Measurements from ENCODE around the gene OSBPL10.

OSBPL10 gene

DNA sequence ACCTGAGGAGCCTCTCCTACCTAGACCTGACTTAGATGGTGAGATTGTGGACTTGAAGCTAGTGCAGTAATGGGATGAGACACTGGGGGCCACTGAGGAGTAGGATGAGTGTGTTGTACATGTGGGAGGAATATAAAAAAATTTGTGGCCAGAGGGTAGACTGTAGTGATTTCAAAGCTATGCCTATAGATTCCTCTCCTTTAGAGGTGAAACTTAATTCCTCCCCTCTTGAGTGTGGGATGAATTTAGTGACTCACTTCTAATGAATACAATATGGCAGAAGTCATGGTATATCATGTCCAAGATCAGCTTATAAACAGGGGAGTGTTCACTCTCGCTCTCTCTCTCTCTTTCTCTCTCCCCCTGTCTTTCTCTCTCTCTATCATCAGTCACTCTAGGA is 7.2 kb upstream of the OSBPL10 start:
- DNase-seq (ENCODE audit: low spot score), result no peak

- DNase-seq (ENCODE audit: low spot score), result no peak
Measured at GRCh38 chr3:31985831-31986230, 4.8 kb upstream of the OSBPL10 start.

- no peak for DNase-seq (ENCODE audit: low spot score)
Measured at GRCh38 chr3:31984321-31984720, 3.3 kb upstream of the OSBPL10 start.

DNA sequence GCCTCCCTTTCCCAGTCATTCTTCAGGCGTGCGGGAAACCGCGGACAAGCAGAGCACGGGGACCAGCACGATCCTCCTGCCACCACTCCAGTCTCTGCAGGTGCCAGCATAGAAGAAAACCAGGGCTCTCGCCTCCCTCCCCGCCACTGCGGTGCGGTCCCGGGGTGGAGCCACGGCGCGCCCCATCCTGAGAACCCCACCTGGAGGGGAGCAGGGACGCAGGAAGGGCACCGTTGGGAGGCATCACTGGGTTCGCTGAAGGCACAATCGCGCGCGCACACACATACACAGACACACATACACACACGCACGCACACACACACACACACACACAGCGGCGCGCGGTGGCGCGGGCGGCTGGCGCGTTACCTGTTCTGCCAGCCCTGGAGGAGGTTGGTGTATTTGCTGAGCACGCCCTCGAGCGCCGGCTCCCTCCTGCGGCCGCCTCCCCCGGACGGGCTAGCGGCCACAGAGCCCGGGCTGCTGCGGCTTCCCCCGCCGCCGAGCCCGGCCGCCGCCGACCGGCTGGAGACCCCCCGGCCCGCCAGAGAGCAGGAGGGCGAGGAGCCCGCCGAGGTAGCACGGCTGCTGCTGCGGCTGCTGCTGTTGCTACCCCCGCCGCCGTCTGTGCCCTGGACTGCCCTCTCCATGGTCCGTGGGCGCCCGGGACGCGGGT is 394 bp downstream of the OSBPL10 start:
- DNase-seq (ENCODE audit: low spot score), result no peak

- no peak for DNase-seq (ENCODE audit: low spot score)
Measured at GRCh38 chr3:31979001-31979697, 1.9 kb downstream of the OSBPL10 start.

- DNase-seq (ENCODE audit: low spot score), result no peak
Measured at GRCh38 chr3:31978553-31978952, 2.5 kb downstream of the OSBPL10 start.

- no peak for DNase-seq (ENCODE audit: low spot score)
Measured at GRCh38 chr3:31977736-31978135, 3.3 kb downstream of the OSBPL10 start.

DNA sequence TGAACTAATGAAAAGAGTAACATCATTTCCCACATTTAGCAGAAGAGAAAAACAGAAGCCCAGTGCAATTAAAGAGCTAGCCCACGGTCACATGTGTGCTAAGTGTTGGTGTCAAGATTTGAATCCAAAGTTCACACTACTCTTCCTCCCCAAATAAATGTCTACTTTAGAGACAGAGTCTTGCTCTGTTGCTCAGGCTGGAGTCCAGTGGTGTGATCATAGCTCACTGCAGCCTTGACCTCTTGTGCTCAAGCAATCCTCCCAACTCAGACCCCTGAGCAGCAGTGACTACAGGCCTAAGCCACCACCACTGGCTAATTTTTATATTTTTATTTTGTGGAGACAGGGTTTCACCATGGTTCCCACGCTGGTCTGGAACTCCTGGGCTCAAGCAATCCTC is 4.8 kb downstream of the OSBPL10 start:
- DNase-seq (ENCODE audit: low spot score), result no peak

- no peak for DNase-seq (ENCODE audit: low spot score)
Measured at GRCh38 chr3:31974964-31975363, 6.1 kb downstream of the OSBPL10 start.

- DNase-seq (ENCODE audit: low spot score), result no peak
Measured at GRCh38 chr3:31974471-31974870, 6.6 kb downstream of the OSBPL10 start.

GRCh38 chr3:31973837-31974236 is 7.2 kb downstream of the OSBPL10 start:
- DNase-seq (ENCODE audit: low spot score), result no peak

- no peak for DNase-seq (ENCODE audit: low spot score)
Measured at GRCh38 chr3:31973081-31973480, 8.0 kb downstream of the OSBPL10 start.

DNA sequence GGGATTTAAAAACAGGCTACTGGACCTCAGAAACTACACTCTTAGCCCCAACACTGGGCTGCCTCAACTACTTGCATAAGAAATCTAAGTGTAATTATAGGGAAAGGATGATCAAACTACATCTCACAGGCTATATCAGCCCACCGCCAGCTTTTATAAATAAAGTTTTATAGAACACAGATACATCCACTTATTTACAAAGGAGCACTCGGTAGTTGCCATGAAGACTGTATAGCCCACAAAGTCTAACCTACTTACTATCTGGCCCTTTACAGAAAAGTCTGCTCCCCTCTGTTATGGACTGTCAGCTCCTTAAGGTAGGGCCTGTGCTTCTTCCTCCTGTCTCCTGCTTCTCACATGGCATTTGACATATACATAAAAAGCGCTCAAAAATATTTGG is 9.5 kb downstream of the OSBPL10 start:
- no peak for DNase-seq (ENCODE audit: low spot score)

- peak; percentile 95 for DNase-seq (ENCODE audit: low spot score)
Measured at GRCh38 chr3:31968927-31969418, 12.1 kb downstream of the OSBPL10 start.

- DNase-seq (ENCODE audit: low spot score), result peak; percentile 38
Measured at GRCh38 chr3:31968369-31968926, 12.6 kb downstream of the OSBPL10 start.

GRCh38 chr3:31967592-31967991 is 13.5 kb downstream of the OSBPL10 start:
- no peak for DNase-seq (ENCODE audit: low spot score)

DNA sequence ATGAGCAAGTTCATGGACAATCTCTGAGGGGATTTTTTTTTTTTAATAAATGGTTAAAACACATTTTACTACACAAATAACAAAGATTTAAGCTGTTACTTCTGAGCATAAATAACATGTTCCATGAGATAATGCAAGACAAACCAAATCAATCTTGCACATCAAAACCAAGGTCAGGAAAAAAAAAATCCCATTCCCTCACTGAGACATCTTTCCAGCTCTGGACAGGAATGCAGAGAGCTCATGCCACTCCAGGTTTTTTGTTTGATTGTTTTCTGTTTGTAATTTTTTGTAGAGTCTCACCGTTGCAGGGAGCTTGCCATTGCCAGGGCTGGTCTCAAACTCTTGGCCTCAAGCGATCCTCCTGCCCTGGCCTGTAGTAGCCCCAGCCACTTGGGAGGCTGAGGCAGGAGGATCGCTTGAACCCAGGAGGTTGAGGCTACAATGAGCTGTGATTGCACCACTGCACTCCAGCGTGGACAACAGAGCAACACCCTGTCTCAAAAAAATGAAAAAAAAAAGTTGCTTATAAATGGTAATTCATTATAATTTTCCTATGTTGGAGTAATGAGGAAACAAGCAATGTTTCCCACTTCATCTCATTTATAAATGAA is 14.0 kb downstream of the OSBPL10 start:
- no peak for DNase-seq (ENCODE audit: low spot score)

DNA sequence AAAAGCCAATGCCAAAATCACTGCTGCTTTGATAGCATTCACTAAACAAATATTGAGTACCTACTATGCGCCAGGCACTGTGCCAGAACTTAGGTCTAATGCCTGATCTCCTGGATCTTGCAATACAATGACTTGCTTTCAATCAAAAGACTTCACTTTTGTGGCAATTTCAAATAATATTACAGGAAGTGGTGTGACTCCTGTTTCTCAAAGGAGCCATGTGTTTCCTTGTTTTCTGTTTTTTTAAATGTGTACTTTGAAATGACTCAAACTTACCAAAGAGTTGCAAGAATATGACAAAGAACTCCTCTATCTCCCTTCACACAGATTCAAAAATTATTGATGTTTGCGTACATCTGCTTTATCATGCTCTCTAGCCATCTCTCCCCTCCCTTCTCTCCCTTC is 18.3 kb downstream of the OSBPL10 start:
- peak; percentile 74 for DNase-seq (ENCODE audit: low spot score)

GRCh38 chr3:31960793-31961431 is 20.1 kb downstream of the OSBPL10 start:
- DNase-seq (ENCODE audit: low spot score), result peak; percentile 24

DNA sequence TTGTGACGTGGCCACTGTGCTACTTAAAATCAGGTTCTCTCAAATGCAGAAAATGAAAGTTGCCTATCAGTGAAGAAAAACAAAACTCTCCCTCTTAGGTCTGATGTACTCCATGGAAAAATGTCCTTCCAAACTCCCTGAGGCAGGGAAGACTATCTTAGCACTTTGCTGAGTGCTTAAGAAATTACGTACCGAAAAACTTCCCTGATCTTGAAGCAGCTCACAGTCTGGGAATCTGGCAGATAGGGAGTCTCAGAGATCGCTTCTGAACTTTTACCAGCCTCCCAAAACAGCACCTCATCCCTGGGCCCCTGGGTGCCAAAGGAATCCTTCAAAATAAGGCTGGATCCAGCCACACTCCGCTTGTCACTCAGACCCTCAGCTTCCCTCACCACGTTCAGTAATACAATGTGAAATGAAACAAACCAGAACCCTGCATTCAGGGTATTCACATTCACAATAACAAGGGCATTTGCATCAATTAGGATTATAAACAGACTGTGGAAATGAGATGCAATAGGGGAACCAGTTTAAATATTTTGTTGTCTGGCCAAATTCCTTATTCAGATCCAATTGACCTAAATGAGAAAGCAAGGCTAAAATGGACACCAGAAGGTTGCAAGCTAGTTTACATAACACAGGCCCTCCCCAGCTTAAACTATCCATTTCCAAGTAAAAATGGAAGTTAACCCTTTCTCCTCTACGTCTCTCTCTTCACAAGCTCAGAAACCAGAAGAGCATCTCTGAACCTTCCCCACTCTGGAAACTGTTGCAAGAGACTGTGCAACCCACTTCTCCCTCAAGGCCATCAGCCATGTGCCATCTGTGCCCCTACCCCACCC is 20.9 kb downstream of the OSBPL10 start:
- no peak for DNase-seq (ENCODE audit: low spot score)

DNA sequence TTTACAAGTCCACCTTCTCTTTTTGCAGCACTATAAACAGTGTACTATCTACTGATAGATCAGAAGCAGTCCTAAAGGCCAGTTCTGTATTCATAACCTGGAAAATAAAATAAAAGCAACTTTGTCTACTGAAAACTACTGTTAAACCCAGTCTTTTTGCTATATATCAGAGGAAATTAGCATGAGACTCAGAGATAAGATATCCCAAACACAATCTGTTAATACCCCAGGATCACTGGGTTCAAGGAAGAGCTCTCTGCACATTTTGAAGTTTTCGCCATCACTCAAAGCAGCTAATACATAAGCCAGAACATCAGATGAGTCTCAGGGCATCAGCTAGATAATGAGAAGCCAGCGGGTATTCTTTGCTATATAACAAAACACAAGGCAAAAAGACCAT is 21.8 kb downstream of the OSBPL10 start:
- DNase-seq (ENCODE audit: low spot score), result no peak
